Measurements from ENCODE around the gene HTT.

Gene HTT

GRCh38 chr4:3253808-3254207, 179.3 kb downstream of the HTT start:
- no peak for DNase-seq

- DNase-seq, result no peak
Measured at GRCh38 chr4:3254302-3255131, 180.0 kb downstream of the HTT start.

- no peak for DNase-seq
Measured at GRCh38 chr4:3255611-3256186, 181.2 kb downstream of the HTT start.

GRCh38 chr4:3256230-3257102, 182.0 kb downstream of the HTT start:
- no peak for DNase-seq

- no peak for DNase-seq
Measured at GRCh38 chr4:3257103-3257555, 182.6 kb downstream of the HTT start.

- no peak for DNase-seq
Measured at GRCh38 chr4:3257556-3258482, 183.3 kb downstream of the HTT start.

- no peak for DNase-seq
Measured at GRCh38 chr4:3261411-3262207, 187.1 kb downstream of the HTT start.

GRCh38 chr4:3262208-3263052, 187.9 kb downstream of the HTT start:
- DNase-seq, result no peak

GRCh38 chr4:3263053-3263875, 188.8 kb downstream of the HTT start:
- no peak for DNase-seq

GRCh38 chr4:3263876-3264193, 189.4 kb downstream of the HTT start:
- DNase-seq, result no peak

GRCh38 chr4:3266076-3266475, 191.6 kb downstream of the HTT start:
- DNase-seq, result no peak

GRCh38 chr4:3267576-3268394, 193.3 kb downstream of the HTT start:
- no peak for DNase-seq

GRCh38 chr4:3268395-3269104, 194.1 kb downstream of the HTT start:
- DNase-seq, result no peak

GRCh38 chr4:3269105-3269927, 194.8 kb downstream of the HTT start:
- DNase-seq, result no peak

- no peak for DNase-seq
Measured at GRCh38 chr4:3269991-3270611, 195.6 kb downstream of the HTT start.

GRCh38 chr4:3271131-3271530, 196.7 kb downstream of the HTT start:
- DNase-seq, result no peak

GRCh38 chr4:3276986-3277385, 202.5 kb downstream of the HTT start:
- DNase-seq, result no peak

Measured in CD4-positive, alpha-beta T cell treated with Interleukin-6 for 4 hours (primary cell).